Measurements from ENCODE around the gene SMPD3. TPM values are rescaled to one million over a fixed set of nuclear protein-coding genes. Genes with fewer than 3 reads are reported as not detected.

Gene SMPD3
- total RNA-seq, 1 donor from 2014 or later = 8.8 TPM

Other genes with a start within 250 kb of the SMPD3 start
- not detected in 2 replicates for gene ESRP2, start 212.4 kb downstream of the SMPD3 start, total RNA-seq
- 11.1 and 11.8 TPM in 2 replicates for gene PLA2G15, start 203.1 kb downstream of the SMPD3 start, total RNA-seq
- 125 and 128 TPM in 2 replicates for gene SLC7A6, start 184.0 kb downstream of the SMPD3 start, total RNA-seq
- gene SLC7A6OS, start 137.6 kb downstream of the SMPD3 start, total RNA-seq = 28.7 and 31.1 TPM in 2 replicates
- 66.4 and 77.4 TPM in 2 replicates for gene PRMT7, start 137.5 kb downstream of the SMPD3 start, total RNA-seq
- gene ZFP90, start 90.8 kb upstream of the SMPD3 start, total RNA-seq = 30.1 and 30.8 TPM in 2 replicates
- gene CDH3, start 196.8 kb upstream of the SMPD3 start, total RNA-seq = 0.44 and 0.71 TPM in 2 replicates

All from T-helper 1 cell treated with Interleukin-12 subunit alpha and Interleukin-12 subunit beta and Interleukin-4 antibody, amounts not matched to agents 30 ng/mL and 1 ng/mL, for 36 hours (primary cell).